Left lobe of liver (tissue), 2 donors: ENCODE measurements around the gene OR6P1. TPM values are rescaled to one million over a fixed set of nuclear protein-coding genes. Genes with fewer than 3 reads are reported as not detected.

Experiments
- ATAC-seq: fragments of 200-7000 bp; cut with Tn5 transposase; one replicate; pipeline ENCODE4 v1.9.1; 2020; ENCODE audit warnings: mild to moderate bottlenecking, moderate library complexity
- DNase-seq: peaks from one replicate; pipeline ENCODE4 v3.0.0-alpha.2; 2020; ENCODE audit warnings: low spot score
- total RNA-seq: library from RNA; stranded (reverse); gene quantifications from one replicate; pipeline ENCODE4 v1.2.1, GENCODE V29; 2021
- donor health status: DM: no; HTN: no; CAD: no; lungs with moderate emphysema.
- donor health status: DM: no; HTN: yes; CAD: no.

Gene OR6P1
- not detected for total RNA-seq

- no peak for DNase-seq
- no peak for ATAC-seq
These were observed at the start of gene OR6P1 for GRCh38 chr1:158570480-158570879. Gene OR6P1 (minus strand): TSS chr1:158570580. CDS start chr1:158563604, 6,976 bp downstream.

- ATAC-seq (no peak), DNase-seq (no peak)
These were observed 43.4 kb upstream of the OR6P1 start for GRCh38 chr1:158613764-158614163.

- no peak for ATAC-seq
These were observed 41.5 kb upstream of the OR6P1 start for GRCh38 chr1:158611916-158612315.

GRCh38 chr1:158607296-158607695 lies 36.9 kb upstream of the OR6P1 start:
- DNase-seq, result no peak
- ATAC-seq, result no peak

More at GRCh38 chr1:158611916-158612315, 41.5 kb upstream of the OR6P1 start:
- no peak for DNase-seq

- ATAC-seq (no peak), DNase-seq (no peak)
These were observed 34.6 kb upstream of the OR6P1 start, which contains the start of gene OR10Z1 for GRCh38 chr1:158604968-158605367. Gene OR10Z1 (plus strand): TSS chr1:158605268. CDS start chr1:158606439, 1,171 bp downstream.

- DNase-seq, result no peak
- no peak for ATAC-seq
These were observed 30.4 kb upstream of the OR6P1 start for GRCh38 chr1:158600735-158601134.

GRCh38 chr1:158586942-158587341 lies 16.6 kb upstream of the OR6P1 start:
- no peak for ATAC-seq

GRCh38 chr1:158583962-158584361 lies 13.6 kb upstream of the OR6P1 start:
- DNase-seq (no peak), ATAC-seq (no peak)

More at GRCh38 chr1:158586942-158587341, 16.6 kb upstream of the OR6P1 start:
- no peak for DNase-seq

GRCh38 chr1:158579733-158580132 lies 9.4 kb upstream of the OR6P1 start, which contains the start of gene OR10X1:
Gene OR10X1 (minus strand): TSS chr1:158579899. CDS start chr1:158579899, 0 bp downstream.
- no peak for ATAC-seq
- DNase-seq, result no peak

- DNase-seq (no peak), ATAC-seq (no peak)
These were observed 7.2 kb upstream of the OR6P1 start for GRCh38 chr1:158577561-158577960.

GRCh38 chr1:158572226-158572625 lies 1.8 kb upstream of the OR6P1 start:
- DNase-seq (no peak), ATAC-seq (no peak)

- DNase-seq (no peak), ATAC-seq (no peak)
These were observed 5.8 kb downstream of the OR6P1 start for GRCh38 chr1:158564608-158565007.

- ATAC-seq (no peak), DNase-seq (no peak)
These were observed 6.5 kb downstream of the OR6P1 start for GRCh38 chr1:158563853-158564252.

- DNase-seq (no peak), ATAC-seq (no peak)
These were observed 10.7 kb downstream of the OR6P1 start for GRCh38 chr1:158559696-158560095.

GRCh38 chr1:158554352-158554751 lies 16.0 kb downstream of the OR6P1 start, which contains the start of gene OR6Y1:
Gene OR6Y1 (minus strand): TSS chr1:158554405. CDS start chr1:158548105, 6,300 bp downstream.
- DNase-seq, result no peak
- ATAC-seq, result no peak

GRCh38 chr1:158552296-158552695 lies 18.1 kb downstream of the OR6P1 start:
- ATAC-seq (no peak), DNase-seq (no peak)

- no peak for DNase-seq
- no peak for ATAC-seq
These were observed 22.8 kb downstream of the OR6P1 start for GRCh38 chr1:158547533-158547932.

GRCh38 chr1:158537609-158538008 lies 32.8 kb downstream of the OR6P1 start:
- ATAC-seq (no peak), DNase-seq (no peak)

GRCh38 chr1:158534496-158534895 lies 35.9 kb downstream of the OR6P1 start:
- DNase-seq (no peak), ATAC-seq (no peak)

- no peak for DNase-seq
- peak; percentile 48 for ATAC-seq
These were observed 43.1 kb downstream of the OR6P1 start for GRCh38 chr1:158527190-158527815.

GRCh38 chr1:158521666-158522058 lies 48.7 kb downstream of the OR6P1 start:
- DNase-seq (no peak), ATAC-seq (no peak)

- ATAC-seq (no peak), DNase-seq (no peak)
These were observed 49.3 kb downstream of the OR6P1 start for GRCh38 chr1:158520955-158521665.
